H9 (cell line): ENCODE data around the gene CSF1R. TPM values are rescaled to one million over a fixed set of nuclear protein-coding genes. Genes with fewer than 3 reads are reported as not detected.

Source experiments
- DNase-seq: peaks from one replicate; pipeline ENCODE4 v3.0.0-alpha.2; 2017
- H2AFZ ChIP-seq: one replicate; pipeline ENCODE4 v1.6.1; 2013; ENCODE audit warnings: mild to moderate bottlenecking, low read length, control low read depth, moderate library complexity
- H2AK5ac ChIP-seq: 2 replicates; pipeline ENCODE4 v1.6.1; 2013; ENCODE audit warnings: low read length, control low read depth, mixed read lengths; ENCODE audit not compliant: insufficient read length
- H2BK120ac ChIP-seq: one replicate; pipeline ENCODE4 v1.6.1; 2013; ENCODE audit warnings: low read depth, mild to moderate bottlenecking, low read length, control low read depth, inconsistent platforms; ENCODE audit not compliant: poor library complexity, severe bottlenecking
- H2BK12ac ChIP-seq: 2 replicates; pipeline ENCODE4 v1.6.1; 2013; ENCODE audit warnings: low read length, control low read depth, mixed read lengths, low read depth; ENCODE audit not compliant: insufficient read length
- H2BK15ac ChIP-seq: 2 replicates; pipeline ENCODE4 v1.6.1; 2013; ENCODE audit warnings: low read depth, low read length, control low read depth
- H2BK20ac ChIP-seq: one replicate; pipeline ENCODE4 v1.6.1; 2013; ENCODE audit warnings: low read depth, mild to moderate bottlenecking, low read length, control low read depth, inconsistent platforms; ENCODE audit not compliant: poor library complexity, severe bottlenecking
- H2BK5ac ChIP-seq: 2 replicates; pipeline ENCODE4 v1.6.1; 2013; ENCODE audit warnings: low read length, control low read depth, mixed read lengths; ENCODE audit not compliant: insufficient read length
- H3K14ac ChIP-seq: 2 replicates; pipeline ENCODE4 v1.6.1; 2013; ENCODE audit warnings: low read length, control low read depth; ENCODE audit not compliant: insufficient read depth
- H3K18ac ChIP-seq: 2 replicates; pipeline ENCODE4 v1.6.1; 2013; ENCODE audit warnings: low read depth, mild to moderate bottlenecking, mixed read lengths, low read length, control low read depth; ENCODE audit not compliant: insufficient read length
- H3K23ac ChIP-seq: 2 replicates; pipeline ENCODE4 v1.6.1; 2013; ENCODE audit warnings: low read length, control low read depth, mixed read lengths, low read depth; ENCODE audit not compliant: insufficient read length
- H3K23me2 ChIP-seq: 2 replicates; pipeline ENCODE4 v1.6.1; 2013; ENCODE audit warnings: low read depth, mild to moderate bottlenecking, mixed read lengths, low read length, control low read depth; ENCODE audit not compliant: insufficient read length, poor library complexity, severe bottlenecking
- H3K27ac ChIP-seq: 2 replicates; pipeline ENCODE4 v1.5.1; 2013; ENCODE audit warnings: low read length, control low read depth, mixed read lengths, low read depth; ENCODE audit not compliant: insufficient read length
- H3K27me3 ChIP-seq: 2 replicates; pipeline ENCODE4 v1.6.1; 2013; ENCODE audit warnings: low read length, control low read depth, inconsistent platforms; ENCODE audit not compliant: insufficient read depth
- H3K4ac ChIP-seq: 2 replicates; pipeline ENCODE4 v1.6.1; 2013; ENCODE audit warnings: low read depth, mild to moderate bottlenecking, control low read depth, inconsistent platforms, low read length, moderate library complexity
- H3K4me1 ChIP-seq: 2 replicates; pipeline ENCODE4 v1.6.1; 2013; ENCODE audit warnings: low read length, control low read depth, inconsistent platforms; ENCODE audit not compliant: insufficient read depth
- H3K4me2 ChIP-seq: 2 replicates; pipeline ENCODE4 v1.6.1; 2013; ENCODE audit warnings: low read length, control low read depth, mixed read lengths; ENCODE audit not compliant: insufficient read length, insufficient read depth
- H3K56ac ChIP-seq: 2 replicates; pipeline ENCODE4 v1.6.1; 2013; ENCODE audit warnings: low read depth, mild to moderate bottlenecking, mixed read lengths, low read length, control low read depth; ENCODE audit not compliant: insufficient read length
- H3K79me1 ChIP-seq: 2 replicates; pipeline ENCODE4 v1.6.1; 2013; ENCODE audit warnings: low read depth, mild to moderate bottlenecking, moderate library complexity, low read length, control low read depth, inconsistent platforms; ENCODE audit not compliant: insufficient read depth, poor library complexity, severe bottlenecking
- H3K79me2 ChIP-seq: 2 replicates; pipeline ENCODE4 v1.6.1; 2013; ENCODE audit warnings: low read length, control low read depth, inconsistent platforms; ENCODE audit not compliant: insufficient read depth
- H3K9ac ChIP-seq: 2 replicates; pipeline ENCODE4 v1.6.1; 2013; ENCODE audit warnings: low read length, control low read depth, mixed read lengths; ENCODE audit not compliant: insufficient read length; ENCODE audit errors: extremely low read depth
- H3K9me3 ChIP-seq: one replicate; pipeline ENCODE4 v1.6.1; 2013; ENCODE audit warnings: low read depth, low read length, inconsistent platforms; ENCODE audit not compliant: control insufficient read depth
- H3T11ph ChIP-seq: one replicate; pipeline ENCODE4 v1.6.1; 2013; ENCODE audit warnings: mild to moderate bottlenecking, low read length, control low read depth, inconsistent platforms
- H4K20me1 ChIP-seq: one replicate; pipeline ENCODE4 v1.6.1; 2013; ENCODE audit not compliant: control insufficient read depth, insufficient read length, insufficient read depth
- H4K5ac ChIP-seq: 2 replicates; pipeline ENCODE4 v1.6.1; 2013; ENCODE audit warnings: low read depth, mild to moderate bottlenecking, mixed read lengths, low read length, control low read depth; ENCODE audit not compliant: insufficient read length
- H4K8ac ChIP-seq: replicated peaks from 2 replicates; pipeline ENCODE4 v1.6.1; 2013; ENCODE audit warnings: low read length, control low read depth, mixed read lengths, low read depth; ENCODE audit not compliant: insufficient read length
- H4K91ac ChIP-seq: 2 replicates; pipeline ENCODE4 v1.6.1; 2013; ENCODE audit warnings: low read depth, mild to moderate bottlenecking, moderate library complexity, mixed read lengths, low read length, control low read depth; ENCODE audit not compliant: insufficient read length
- H3K27ac Mint-ChIP-seq, 3 experiments: 2 replicates in 2 of 3; 3 replicates in 1 of 3; pipeline ENCODE4 v1.8.0; 2020 to 2021; ENCODE audit warnings: mixed read lengths in 3 of 3, mild to moderate bottlenecking in 1 of 3, moderate library complexity in 1 of 3
- H3K27me3 Mint-ChIP-seq: 2 replicates; pipeline ENCODE4 v1.8.0; 2021; ENCODE audit warnings: low read depth, mild to moderate bottlenecking, moderate library complexity, mixed read lengths
- H3K36me3 Mint-ChIP-seq, 3 experiments: 2 replicates in 2 of 3; 3 replicates in 1 of 3; pipeline ENCODE4 v1.8.0; 2020 to 2021; ENCODE audit warnings: low read depth in 3 of 3, mixed read lengths in 3 of 3; ENCODE audit not compliant: insufficient read depth in 1 of 3
- H3K4me1 Mint-ChIP-seq, 2 experiments: 2 replicates each; pipeline ENCODE4 v1.8.0; 2020; ENCODE audit warnings: mixed read lengths in 2 of 2
- H3K4me3 Mint-ChIP-seq, 2 experiments: 2 replicates in 1 of 2; 3 replicates in 1 of 2; pipeline ENCODE4 v1.8.0; 2020 to 2021; ENCODE audit warnings: mild to moderate bottlenecking in 2 of 2, mixed read lengths in 2 of 2, moderate library complexity in 1 of 2
- H3K9me3 Mint-ChIP-seq, 2 experiments: 2 replicates in 1 of 2; 3 replicates in 1 of 2; pipeline ENCODE4 v1.8.0; 2020; ENCODE audit warnings: mild to moderate bottlenecking in 2 of 2, mixed read lengths in 2 of 2, moderate library complexity in 1 of 2
- WGBS: extraction: QIAGEN DNeasy Blood & Tissue Kit; methylation state at CpG from one replicate; pipeline ENCODE4 v1.1.7; 2013; ENCODE audit warnings: missing lambda C conversion rate, low lambda C conversion rate, mixed read lengths; ENCODE audit not compliant: insufficient read length; ENCODE audit errors: extremely low coverage; 5-methylcytosine and 5-hydroxymethylcytosine counted together
- total RNA-seq: library from RNA; stranded (reverse); gene quantifications from 2 replicates; pipeline ENCODE4 v1.2.1, GENCODE V29; 2021
- TF ChIP-seq, protein P1 (sequence below): fragments of 200-600 bp; sonication (generic); conservative IDR thresholded peaks from 3 replicates; pipeline ENCODE4 v1.8.0; 2021; ENCODE audit warnings: antibody characterized with exemption, mild to moderate bottlenecking

The CSF1R gene
- total RNA-seq, 1 experiment from 2014 or later: 0.13 TPM

DNA sequence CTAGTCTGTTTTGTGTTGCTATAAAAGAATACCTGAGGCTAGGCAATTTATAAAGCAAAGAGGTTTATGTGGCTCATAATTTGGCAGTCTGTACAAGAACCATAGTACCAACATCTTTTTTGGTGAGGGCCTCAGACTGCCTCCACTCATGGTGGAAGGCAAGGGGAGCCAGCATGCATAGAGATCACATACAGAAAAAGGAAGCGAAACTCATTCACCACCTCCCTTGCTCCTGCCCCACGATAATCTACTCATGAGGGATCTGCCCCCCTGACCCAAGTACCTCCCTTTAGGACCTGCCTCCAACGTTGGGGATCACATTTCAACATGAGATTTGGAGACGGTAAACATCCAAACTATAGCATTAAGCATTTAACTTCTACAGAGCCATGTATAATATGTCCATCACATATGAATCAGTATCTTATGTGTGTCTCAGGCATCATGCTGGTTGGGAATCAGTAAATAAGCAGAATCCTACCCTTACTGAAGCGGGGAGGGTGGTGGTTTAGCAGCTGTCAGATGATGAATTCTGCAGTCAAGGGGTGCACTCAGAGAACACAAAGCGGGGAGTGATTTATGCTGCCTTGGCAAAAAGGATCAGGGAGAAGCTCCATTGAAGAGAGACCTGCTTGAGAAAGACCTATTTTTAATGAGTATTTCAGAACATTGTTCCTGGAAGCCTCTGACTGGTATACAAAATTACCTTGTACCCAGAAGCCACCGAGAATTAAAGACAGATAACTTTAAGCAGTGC is 51.0 kb downstream of the CSF1R start:
- Histone ChIP-seq H3K18ac (no peak overlapping the region), H4K91ac (no peak overlapping the region), H2BK5ac (no peak overlapping the region), H3T11ph (no peak overlapping the region), H3K27ac (no peak overlapping the region), H3K4ac (no peak overlapping the region), H2BK12ac (no peak overlapping the region), H2BK20ac (no peak overlapping the region), H3K27me3 (no peaks in the 10 kb centered on the region), H4K20me1 (no peaks in the 10 kb centered on the region), H3K79me1 (no peaks in the 10 kb centered on the region), H2AK5ac (no peak overlapping the region), H3K9me3 (no peaks in the 10 kb centered on the region), H2BK120ac (no peak overlapping the region), H3K23me2 (no peaks in the 10 kb centered on the region), H4K5ac (no peak overlapping the region), H3K79me2 (no peaks in the 10 kb centered on the region), H2BK15ac (no peak overlapping the region), H3K4me1 (no peaks in the 10 kb centered on the region), H3K4me2 (no peak overlapping the region), H3K14ac (no peak overlapping the region), H3K56ac (no peak overlapping the region), H3K23ac (no peak overlapping the region), H3K9ac (no peak overlapping the region), H2AFZ (no peak overlapping the region), H4K8ac (no peak overlapping the region)
- Mint-ChIP-seq H3K4me3 (no peak overlapping the region), H3K27me3 (no peaks in the 10 kb centered on the region), H3K9me3 (no peaks in the 10 kb centered on the region), H3K27ac (no peak overlapping the region), H3K36me3 (peaks cover 19 to 79% (median 73%) of the 10 kb centered on the region in 3 experiments; a peak in 6 of 7 replicates), H3K4me1 (no peaks in the 10 kb centered on the region)
- TF ChIP-seq, protein P1, sequence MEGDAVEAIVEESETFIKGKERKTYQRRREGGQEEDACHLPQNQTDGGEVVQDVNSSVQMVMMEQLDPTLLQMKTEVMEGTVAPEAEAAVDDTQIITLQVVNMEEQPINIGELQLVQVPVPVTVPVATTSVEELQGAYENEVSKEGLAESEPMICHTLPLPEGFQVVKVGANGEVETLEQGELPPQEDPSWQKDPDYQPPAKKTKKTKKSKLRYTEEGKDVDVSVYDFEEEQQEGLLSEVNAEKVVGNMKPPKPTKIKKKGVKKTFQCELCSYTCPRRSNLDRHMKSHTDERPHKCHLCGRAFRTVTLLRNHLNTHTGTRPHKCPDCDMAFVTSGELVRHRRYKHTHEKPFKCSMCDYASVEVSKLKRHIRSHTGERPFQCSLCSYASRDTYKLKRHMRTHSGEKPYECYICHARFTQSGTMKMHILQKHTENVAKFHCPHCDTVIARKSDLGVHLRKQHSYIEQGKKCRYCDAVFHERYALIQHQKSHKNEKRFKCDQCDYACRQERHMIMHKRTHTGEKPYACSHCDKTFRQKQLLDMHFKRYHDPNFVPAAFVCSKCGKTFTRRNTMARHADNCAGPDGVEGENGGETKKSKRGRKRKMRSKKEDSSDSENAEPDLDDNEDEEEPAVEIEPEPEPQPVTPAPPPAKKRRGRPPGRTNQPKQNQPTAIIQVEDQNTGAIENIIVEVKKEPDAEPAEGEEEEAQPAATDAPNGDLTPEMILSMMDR: no peak
- DNase-seq: no peak
- WGBS: no CpG with 5 or more reads among the region's 7 CpGs
